IPS-18a (cell line): Measurements from ENCODE around the gene VSIG4.
"Not testable (repeated sequence)": the region's sequence is repeated elsewhere in the genome, so short reads cannot be mapped to it uniquely, and the experiment has no call there.

ENCODE experiments used
- H3K27ac ChIP-seq: one replicate; pipeline ENCODE4 v1.5.1; 2013; ENCODE audit warnings: low read length
- H3K27me3 ChIP-seq: one replicate; pipeline ENCODE4 v1.6.1; 2013; ENCODE audit warnings: mild to moderate bottlenecking, low read length; ENCODE audit not compliant: control insufficient read depth, insufficient read depth
- H3K36me3 ChIP-seq: one replicate; pipeline ENCODE4 v1.6.1; 2013; ENCODE audit warnings: low read depth, low read length; ENCODE audit not compliant: control insufficient read depth
- H3K4me1 ChIP-seq: one replicate; pipeline ENCODE4 v1.6.1; 2013; ENCODE audit warnings: low read depth, low read length; ENCODE audit not compliant: control insufficient read depth
- H3K4me3 ChIP-seq: one replicate; pipeline ENCODE4 v1.5.1; 2013; ENCODE audit warnings: low read length
- H3K9ac ChIP-seq: one replicate; pipeline ENCODE4 v1.6.1; 2013; ENCODE audit warnings: mild to moderate bottlenecking, low read length, moderate library complexity
- H3K9me3 ChIP-seq: one replicate; pipeline ENCODE4 v1.6.1; 2013; ENCODE audit warnings: low read depth, low read length; ENCODE audit not compliant: control insufficient read depth

The VSIG4 gene

DNA sequence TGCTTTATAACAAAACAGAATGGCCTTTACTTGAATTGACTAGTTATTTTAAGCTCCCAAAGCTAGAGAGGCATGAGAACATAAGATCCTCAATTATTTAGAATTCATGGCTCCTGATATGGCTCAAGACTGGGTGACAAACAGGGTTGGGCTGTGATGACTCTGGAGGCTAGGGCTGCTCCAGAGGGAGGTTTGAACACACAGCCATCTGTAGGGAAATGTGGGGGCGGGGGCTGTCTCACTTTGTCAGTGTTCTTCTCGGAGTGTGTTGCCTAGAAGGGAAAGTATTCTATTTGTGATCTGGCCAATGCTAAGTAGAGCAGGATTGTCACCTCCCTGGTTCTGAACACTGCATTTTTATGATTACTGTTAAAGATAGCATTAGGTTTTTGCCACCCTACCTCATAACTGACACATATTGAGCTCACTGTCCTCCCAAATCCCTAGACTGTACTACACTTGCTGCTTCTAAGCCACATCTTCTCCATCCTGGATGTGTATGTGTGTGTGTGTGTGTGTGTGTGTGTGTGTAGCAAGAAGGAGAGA, 45.9 kb downstream of the VSIG4 start:
- no peak overlapping the region for H3K9ac ChIP-seq
- H3K4me1 ChIP-seq = no peaks in the 10 kb centered on the region
- no peaks in the 10 kb centered on the region for H3K36me3 ChIP-seq
- peaks cover 27% of the 10 kb centered on the region for H3K9me3 ChIP-seq
- H3K27me3 ChIP-seq = no peaks in the 10 kb centered on the region
- H3K27ac ChIP-seq = no peak overlapping the region
- no peak overlapping the region for H3K4me3 ChIP-seq

DNA sequence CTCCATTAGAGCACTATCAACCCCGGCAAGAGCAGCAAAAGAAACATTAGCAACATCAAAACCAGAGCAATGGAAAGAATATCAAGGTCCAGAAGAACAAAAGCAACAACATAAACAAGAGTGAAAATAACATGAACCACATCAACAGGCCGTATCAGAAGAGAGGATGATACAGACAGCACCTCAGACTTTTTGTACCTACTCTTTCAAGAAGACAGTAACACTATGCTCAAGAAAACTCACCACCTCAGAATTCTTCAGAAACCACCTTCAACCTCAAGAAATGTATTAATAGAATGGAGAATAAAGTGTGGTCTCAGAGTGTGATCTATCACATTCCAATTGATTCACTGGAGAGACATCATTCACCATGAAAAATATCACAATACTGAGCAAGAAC, 46.5 kb downstream of the VSIG4 start:
- Histone ChIP-seq H3K27me3 (no peaks in the 10 kb centered on the region), H3K4me3 (no peak overlapping the region), H3K36me3 (no peaks in the 10 kb centered on the region), H3K9ac (no peak overlapping the region), H3K4me1 (no peaks in the 10 kb centered on the region), H3K9me3 (peaks cover 20% of the 10 kb centered on the region), H3K27ac (no peak overlapping the region)

DNA sequence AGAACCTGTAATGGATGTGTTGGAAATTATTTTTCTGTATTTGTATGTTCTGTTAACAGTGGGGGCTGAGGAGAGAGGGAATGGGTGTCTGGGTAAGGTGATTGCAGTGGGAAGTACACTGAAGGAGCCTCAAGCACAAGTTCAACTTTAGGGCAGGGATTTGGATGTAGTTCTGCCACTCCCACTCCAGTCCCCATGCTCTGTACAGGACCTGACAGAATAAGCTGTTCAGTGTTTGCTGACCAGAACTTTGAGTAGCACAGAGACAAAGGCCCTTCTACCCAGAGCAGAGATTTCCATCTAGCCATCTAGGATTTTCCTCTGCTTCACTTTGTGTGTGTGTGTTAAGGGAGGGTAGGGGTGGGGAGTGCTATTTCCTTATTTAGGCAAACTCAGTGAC, 49.2 kb downstream of the VSIG4 start:
- Histone ChIP-seq H3K36me3 (no peaks in the 10 kb centered on the region), H3K9ac (no peak overlapping the region), H3K4me3 (no peak overlapping the region), H3K27ac (no peak overlapping the region), H3K4me1 (no peaks in the 10 kb centered on the region), H3K9me3 (peaks cover 15% of the 10 kb centered on the region), H3K27me3 (no peaks in the 10 kb centered on the region)

DNA sequence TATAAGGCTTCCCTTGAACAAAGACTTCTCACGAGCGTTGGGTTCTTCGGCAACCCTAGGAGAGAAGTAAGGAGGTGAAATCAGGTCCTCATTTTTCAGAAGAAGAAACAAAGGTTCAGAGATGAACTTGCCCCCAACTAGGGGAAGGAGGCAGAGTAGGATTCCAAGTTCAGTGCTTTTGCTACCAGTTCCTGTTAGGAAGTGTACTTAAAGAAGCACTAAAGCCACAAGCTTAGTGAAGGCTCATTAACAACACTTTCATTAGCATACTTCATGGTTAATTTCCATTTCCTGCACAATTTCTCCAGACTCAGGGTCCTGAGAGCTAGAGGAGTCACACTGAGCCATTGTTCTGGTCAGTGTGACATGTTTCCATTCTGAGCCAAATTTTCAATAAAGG, 52.1 kb downstream of the VSIG4 start:
- Histone ChIP-seq H3K9ac (no peak overlapping the region), H3K27ac (no peak overlapping the region), H3K4me3 (no peak overlapping the region)

DNA sequence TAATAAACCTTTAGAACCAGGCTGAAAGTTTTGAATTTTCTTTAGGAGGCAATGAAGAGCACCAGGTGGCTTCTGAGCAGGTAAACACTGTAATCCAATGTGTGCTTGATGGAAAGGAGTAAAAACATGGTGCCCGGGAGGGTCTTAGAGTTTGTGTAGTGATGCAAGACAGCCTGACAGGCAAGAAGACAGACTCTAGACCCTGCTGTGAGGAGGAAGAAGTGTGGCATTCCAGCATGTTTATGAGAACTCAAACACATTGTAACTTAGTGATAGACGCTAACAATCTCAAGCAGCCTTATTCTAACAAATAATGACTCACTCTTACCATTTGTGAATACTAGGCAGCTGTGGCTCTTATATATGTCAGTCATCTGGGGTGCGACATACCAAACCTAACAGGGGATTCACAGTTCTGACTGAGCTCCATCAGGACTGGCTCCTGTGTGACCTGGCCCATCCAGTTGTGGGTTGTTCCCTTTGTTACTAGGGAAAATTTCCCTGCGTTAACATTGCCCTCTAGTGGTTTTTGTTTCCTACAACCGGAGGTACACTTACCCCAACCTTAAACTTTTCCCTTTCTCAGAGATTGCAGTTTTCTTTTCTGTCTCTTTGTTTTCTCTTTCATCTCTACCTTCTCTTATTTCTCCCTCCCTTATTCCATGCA, 53.8 kb downstream of the VSIG4 start:
- no peak overlapping the region for H3K27ac ChIP-seq
- no peaks in the 10 kb centered on the region for H3K4me1 ChIP-seq
- no peak overlapping the region for H3K9ac ChIP-seq
- H3K9me3 ChIP-seq = peaks cover 11% of the 10 kb centered on the region
- H3K4me3 ChIP-seq = no peak overlapping the region
- H3K27me3 ChIP-seq = no peaks in the 10 kb centered on the region
- H3K36me3 ChIP-seq = no peaks in the 10 kb centered on the region

More for the DNA sequence above, 52.1 kb downstream of the VSIG4 start:
- Histone ChIP-seq H3K27me3 (no peaks in the 10 kb centered on the region), H3K9me3 (peaks cover 13% of the 10 kb centered on the region), H3K4me1 (no peaks in the 10 kb centered on the region), H3K36me3 (no peaks in the 10 kb centered on the region)

DNA sequence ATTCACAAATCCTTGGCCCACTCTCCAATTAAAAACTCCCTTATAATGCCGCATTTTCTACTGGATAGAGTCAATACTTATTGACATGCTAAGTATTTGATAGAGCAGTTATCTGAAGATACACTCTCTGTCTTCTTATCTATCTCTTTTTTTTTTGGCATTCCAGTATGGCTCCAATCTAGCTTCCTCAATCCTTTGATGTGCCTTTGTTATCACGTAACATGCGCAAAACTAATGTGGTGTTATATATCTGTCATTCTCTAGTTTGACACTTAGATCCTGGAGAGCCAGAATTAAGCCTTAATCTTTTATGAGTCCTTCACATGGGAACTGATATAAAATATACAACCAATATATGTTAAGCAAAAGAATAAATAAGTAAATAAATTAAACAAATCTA, 54.7 kb downstream of the VSIG4 start:
- no peak overlapping the region for H3K4me3 ChIP-seq
- H3K27ac ChIP-seq = no peak overlapping the region
- no peaks in the 10 kb centered on the region for H3K27me3 ChIP-seq
- H3K9ac ChIP-seq = no peak overlapping the region
- no peaks in the 10 kb centered on the region for H3K4me1 ChIP-seq
- H3K9me3 ChIP-seq = peaks cover 9% of the 10 kb centered on the region
- no peaks in the 10 kb centered on the region for H3K36me3 ChIP-seq

DNA sequence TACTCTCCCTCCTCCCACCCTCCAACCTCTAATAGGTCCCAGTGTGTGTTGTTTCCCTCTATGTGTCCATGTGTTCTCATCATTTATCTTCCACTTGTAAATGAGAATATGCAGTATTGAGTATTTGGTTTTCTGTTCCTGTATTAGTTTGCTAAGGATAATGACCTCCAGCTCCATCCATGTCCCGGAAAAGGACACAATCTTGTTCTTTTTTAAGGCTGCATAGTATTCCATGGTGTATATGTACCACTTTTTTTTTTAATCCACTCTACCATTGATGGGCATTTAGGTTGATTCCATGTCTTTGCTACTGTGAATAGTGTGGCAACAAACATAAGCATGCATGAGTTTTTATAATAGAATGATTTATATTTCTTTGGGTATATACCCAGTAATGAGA, 62.7 kb downstream of the VSIG4 start:
- not testable (repeated sequence) for H3K9ac ChIP-seq, H3K36me3 ChIP-seq, H3K4me3 ChIP-seq

DNA sequence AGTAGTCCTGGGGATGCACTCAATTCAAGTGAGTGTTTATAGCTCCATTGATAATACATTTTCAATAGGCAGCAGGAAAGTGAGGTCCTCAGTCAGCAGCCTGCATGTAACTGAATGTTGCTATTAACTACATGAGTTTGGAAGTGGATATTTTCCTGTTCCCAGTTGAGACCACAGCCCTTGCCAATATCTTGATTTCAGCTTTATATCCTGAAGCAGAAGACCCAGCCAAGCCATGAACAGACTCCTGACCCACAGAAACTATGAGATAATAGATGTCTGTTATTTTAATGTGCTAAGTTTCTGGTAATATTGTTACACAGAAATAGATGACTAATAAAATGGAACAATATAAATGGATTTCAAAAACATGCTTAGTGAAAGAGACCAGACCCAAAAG, 63.7 kb downstream of the VSIG4 start:
- Histone ChIP-seq H3K4me3 (no peak overlapping the region), H3K9ac (no peak overlapping the region), H3K27ac (no peak overlapping the region), H3K9me3 (peaks cover 11% of the 10 kb centered on the region), H3K27me3 (no peaks in the 10 kb centered on the region), H3K36me3 (no peaks in the 10 kb centered on the region), H3K4me1 (no peaks in the 10 kb centered on the region)

More for the DNA sequence above, 62.7 kb downstream of the VSIG4 start:
- not testable (repeated sequence) for H3K27me3 ChIP-seq, H3K4me1 ChIP-seq, H3K27ac ChIP-seq
- H3K9me3 ChIP-seq = peaks cover 11% of the 10 kb centered on the region

DNA sequence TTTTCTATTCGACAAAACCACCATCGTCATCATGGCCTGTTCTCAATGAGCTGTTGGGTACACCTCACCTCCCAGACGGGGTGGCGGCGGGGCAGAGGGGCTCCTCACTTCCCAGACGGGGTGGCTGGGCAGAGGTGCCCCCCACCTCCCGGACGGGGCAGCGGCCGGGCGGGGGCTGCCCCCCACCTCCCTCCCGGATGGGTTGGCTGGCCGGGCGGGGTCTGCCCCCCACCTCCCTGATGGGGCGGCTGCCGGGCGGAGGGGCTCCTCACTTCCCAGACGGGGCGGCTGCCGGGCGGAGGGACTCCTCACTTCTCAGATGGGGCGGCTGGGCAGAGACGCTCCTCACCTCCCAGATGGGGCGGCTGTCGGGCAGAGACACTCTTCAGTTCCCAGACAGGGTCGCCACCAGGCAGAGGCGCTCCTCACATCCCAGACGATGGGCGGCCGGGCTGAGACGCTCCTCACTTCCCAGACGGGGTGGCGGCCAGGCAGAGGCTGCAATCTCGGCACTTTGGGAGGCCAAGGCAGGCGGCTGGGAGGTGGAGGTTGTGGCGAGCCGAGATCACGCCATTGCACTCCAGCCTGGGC, 64.6 kb downstream of the VSIG4 start:
- not testable (repeated sequence) for H3K4me1 ChIP-seq, H3K27ac ChIP-seq, H3K27me3 ChIP-seq, H3K36me3 ChIP-seq, H3K4me3 ChIP-seq, H3K9ac ChIP-seq
- peaks cover 11% of the 10 kb centered on the region for H3K9me3 ChIP-seq
